ENCODE measurements around the gene TRIM62. TPM values are rescaled to one million over a fixed set of nuclear protein-coding genes. Genes with fewer than 3 reads are reported as not detected.

Gene TRIM62
- total RNA-seq, 1 experiment from 2014 or later, result 2.8 TPM

DNA sequence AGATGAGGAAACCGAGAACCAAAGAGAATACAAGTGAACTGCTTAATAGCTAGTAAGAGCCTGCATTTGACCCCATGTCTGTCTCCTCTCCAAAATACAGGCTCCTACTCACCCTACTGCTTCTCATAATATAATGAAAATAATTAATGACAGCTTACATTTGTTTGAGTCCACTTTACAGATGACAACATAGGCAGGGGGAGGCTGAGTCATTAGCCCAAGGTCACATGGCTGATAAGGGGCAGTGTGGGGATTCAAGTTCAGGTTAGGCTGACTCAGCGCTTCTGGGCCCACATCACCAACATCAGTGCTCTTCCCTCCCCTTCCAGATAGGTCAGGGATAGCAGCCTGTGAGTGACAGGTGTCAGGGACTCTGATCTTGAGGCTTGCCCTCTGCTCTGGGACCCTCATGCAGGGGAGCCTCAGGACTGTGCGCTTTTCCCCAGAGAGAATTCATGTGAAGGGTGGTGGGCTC, 84.7 kb downstream of the TRIM62 start:
- CTCF ChIA-PET, result no interaction called here
- DNase-seq (ENCODE audit: low spot score), result no peak

DNA sequence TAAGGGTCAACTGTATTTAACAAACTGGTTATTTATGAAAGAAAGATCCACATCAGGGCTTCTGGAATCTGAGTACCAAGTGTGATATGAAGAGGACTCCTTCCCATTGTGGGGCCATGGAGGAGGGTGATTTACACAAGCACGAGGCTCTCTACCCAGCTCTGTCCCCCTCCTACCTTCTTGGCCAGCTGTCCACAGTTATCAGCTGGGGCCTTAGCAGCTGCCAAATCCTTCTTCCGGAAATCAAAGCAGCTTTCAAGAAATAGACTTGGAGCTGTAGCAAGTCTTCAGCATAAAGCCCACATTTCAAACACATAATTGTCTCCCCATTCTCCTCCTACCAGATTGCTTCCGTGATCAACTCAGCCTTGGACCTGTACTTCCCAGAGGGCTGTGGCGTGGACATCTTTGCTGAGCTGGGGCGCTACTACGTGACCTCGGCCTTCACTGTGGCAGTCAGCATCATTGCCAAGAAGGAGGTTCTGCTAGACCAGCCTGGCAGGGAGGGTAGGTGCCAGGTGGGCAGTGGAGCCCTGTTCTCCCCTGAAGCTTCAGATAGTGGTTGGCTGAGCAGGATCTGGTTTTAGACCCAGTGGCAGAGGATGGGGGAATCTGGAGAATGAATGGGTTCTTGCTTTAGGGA, 85.4 kb downstream of the TRIM62 start:
- Histone ChIP-seq H3K4me1 (ENCODE audit: insufficient read depth, low read length, poor library complexity, severe bottlenecking) (no peaks in the 10 kb centered on the region), H3K36me3 (ENCODE audit: insufficient read depth, low read length, poor library complexity, severe bottlenecking) (no peaks in the 10 kb centered on the region), H3K27me3 (replicated peaks; ENCODE audit: insufficient read depth, low read depth, low read length, poor library complexity) (no peaks in the 10 kb centered on the region), H3K27ac (ENCODE audit: low read depth, low read length, poor library complexity, severe bottlenecking) (no peak overlapping the region), H3K9me3 (ENCODE audit: low read depth, low read length, poor library complexity, severe bottlenecking) (no peaks in the 10 kb centered on the region), H3K4me3 (ENCODE audit: low read depth, low read length, poor library complexity, severe bottlenecking) (no peak overlapping the region)
- no peak for TF ChIP-seq EZH2 (IDR thresholded peaks at IDR 0.05; ENCODE audit: borderline replicate concordance, low read depth, low read length, poor library complexity, severe bottlenecking)
- TF ChIP-seq, protein P1, sequence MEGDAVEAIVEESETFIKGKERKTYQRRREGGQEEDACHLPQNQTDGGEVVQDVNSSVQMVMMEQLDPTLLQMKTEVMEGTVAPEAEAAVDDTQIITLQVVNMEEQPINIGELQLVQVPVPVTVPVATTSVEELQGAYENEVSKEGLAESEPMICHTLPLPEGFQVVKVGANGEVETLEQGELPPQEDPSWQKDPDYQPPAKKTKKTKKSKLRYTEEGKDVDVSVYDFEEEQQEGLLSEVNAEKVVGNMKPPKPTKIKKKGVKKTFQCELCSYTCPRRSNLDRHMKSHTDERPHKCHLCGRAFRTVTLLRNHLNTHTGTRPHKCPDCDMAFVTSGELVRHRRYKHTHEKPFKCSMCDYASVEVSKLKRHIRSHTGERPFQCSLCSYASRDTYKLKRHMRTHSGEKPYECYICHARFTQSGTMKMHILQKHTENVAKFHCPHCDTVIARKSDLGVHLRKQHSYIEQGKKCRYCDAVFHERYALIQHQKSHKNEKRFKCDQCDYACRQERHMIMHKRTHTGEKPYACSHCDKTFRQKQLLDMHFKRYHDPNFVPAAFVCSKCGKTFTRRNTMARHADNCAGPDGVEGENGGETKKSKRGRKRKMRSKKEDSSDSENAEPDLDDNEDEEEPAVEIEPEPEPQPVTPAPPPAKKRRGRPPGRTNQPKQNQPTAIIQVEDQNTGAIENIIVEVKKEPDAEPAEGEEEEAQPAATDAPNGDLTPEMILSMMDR (conservative IDR thresholded peaks at IDR 0.05; ENCODE audit: low read depth, low read length), result no peak
- POLR2A ChIA-PET (ENCODE audit: low non-redundant PET), result no interaction called here
- intact Hi-C loops (cut with micrococcal nuclease; ENCODE audit: unreplicated experiment), result no loop called here
- no TSS peak for BruUV-seq (replicated peaks)
- CTCF ChIA-PET, result no interaction called here
- no peak for DNase-seq (ENCODE audit: low spot score)

More for the DNA sequence above, 84.7 kb downstream of the TRIM62 start:
- intact Hi-C loops (cut with micrococcal nuclease; ENCODE audit: unreplicated experiment), result no loop called here
- H3K9me3 ChIP-seq (ENCODE audit: low read depth, low read length, poor library complexity, severe bottlenecking), result no peaks in the 10 kb centered on the region
- BruUV-seq (replicated peaks), result no TSS peak
- H3K36me3 ChIP-seq (ENCODE audit: insufficient read depth, low read length, poor library complexity, severe bottlenecking), result no peaks in the 10 kb centered on the region
- H3K27ac ChIP-seq (ENCODE audit: low read depth, low read length, poor library complexity, severe bottlenecking), result no peak overlapping the region
- H3K4me3 ChIP-seq (ENCODE audit: low read depth, low read length, poor library complexity, severe bottlenecking), result no peak overlapping the region
- TF ChIP-seq, protein P1 (conservative IDR thresholded peaks at IDR 0.05; ENCODE audit: low read depth, low read length), result no peak
- no peak for TF ChIP-seq EZH2 (IDR thresholded peaks at IDR 0.05; ENCODE audit: borderline replicate concordance, low read depth, low read length, poor library complexity, severe bottlenecking)
- no peaks in the 10 kb centered on the region for H3K27me3 ChIP-seq (replicated peaks; ENCODE audit: insufficient read depth, low read depth, low read length, poor library complexity)
- POLR2A ChIA-PET (ENCODE audit: low non-redundant PET), result no interaction called here
- H3K4me1 ChIP-seq (ENCODE audit: insufficient read depth, low read length, poor library complexity, severe bottlenecking), result no peaks in the 10 kb centered on the region

Other genes starting within 250 kb of the TRIM62 start
- gene RNF19B, start 217.2 kb downstream of the TRIM62 start, total RNA-seq (2021), result 14.3 and 14.5 TPM in 2 replicates
- gene AK2, start 145.2 kb downstream of the TRIM62 start, total RNA-seq (2021), result 196 and 208 TPM in 2 replicates
- gene AZIN2, start 100.9 kb downstream of the TRIM62 start, total RNA-seq (2021), result 3.6 and 4.6 TPM in 2 replicates
- 40.1 and 55.7 TPM in 2 replicates for gene ZNF362, start 74.4 kb upstream of the TRIM62 start, total RNA-seq (2021)
- gene A3GALT2, start 139.1 kb upstream of the TRIM62 start, total RNA-seq (2021), result 0.39 TPM in 1 of 2 replicates, not detected in the other
- 122 and 136 TPM in 2 replicates for gene PHC2, start 249.1 kb upstream of the TRIM62 start, total RNA-seq (2021)

Data from A673 (cell line).